Activated effector memory CD4-positive, alpha-beta T cell treated with anti-CD3 and anti-CD28 coated beads, Interleukin-2, amount 50 U/mL, for 16 hours (primary cell): ENCODE measurements around the gene SETD3.

Experiments used
- DNase-seq: peaks from one replicate; pipeline ENCODE4 v3.0.0-alpha.2; 2020

The SETD3 gene

GRCh38 chr14:99479906-99480869 is at the start of gene SETD3:
Gene SETD3, minus strand, starts transcription at chr14:99480859. Its CDS starts 15,054 bp downstream, at chr14:99465805.
- DNase-seq: peak; percentile 76

GRCh38 chr14:99529899-99530298 is 49.2 kb upstream of the SETD3 start:
- DNase-seq: no peak

- DNase-seq: no peak
Measured at GRCh38 chr14:99527427-99528076, 46.9 kb upstream of the SETD3 start.

- DNase-seq: no peak
Measured at GRCh38 chr14:99527026-99527425, 46.4 kb upstream of the SETD3 start.

- no peak for DNase-seq
Measured at GRCh38 chr14:99525699-99526080, 45.0 kb upstream of the SETD3 start.

- no peak for DNase-seq
Measured at GRCh38 chr14:99524804-99525698, 44.4 kb upstream of the SETD3 start.

- DNase-seq: no peak
Measured at GRCh38 chr14:99524091-99524661, 43.5 kb upstream of the SETD3 start.

- no peak for DNase-seq
Measured at GRCh38 chr14:99523704-99524055, 43.0 kb upstream of the SETD3 start.

GRCh38 chr14:99522934-99523703 is 42.5 kb upstream of the SETD3 start:
- no peak for DNase-seq

- DNase-seq: no peak
Measured at GRCh38 chr14:99522457-99522891, 41.8 kb upstream of the SETD3 start.

- DNase-seq: no peak
Measured at GRCh38 chr14:99522025-99522401, 41.4 kb upstream of the SETD3 start.

- no peak for DNase-seq
Measured at GRCh38 chr14:99521176-99522024, 40.7 kb upstream of the SETD3 start.

- DNase-seq: no peak
Measured at GRCh38 chr14:99520571-99521081, 40.0 kb upstream of the SETD3 start.

- no peak for DNase-seq
Measured at GRCh38 chr14:99519931-99520421, 39.3 kb upstream of the SETD3 start.

- DNase-seq: no peak
Measured at GRCh38 chr14:99519347-99519881, 38.8 kb upstream of the SETD3 start.

GRCh38 chr14:99518441-99519346 is 38.0 kb upstream of the SETD3 start:
- peak; percentile 94 for DNase-seq

GRCh38 chr14:99517643-99518381 is 37.2 kb upstream of the SETD3 start:
- DNase-seq: peak; percentile 62
